ENCODE results near the gene SNCA.

The SNCA gene

GRCh38 chr4:89746377-89746776 lies 90.6 kb downstream of the SNCA start (continued):
- TF ChIP-seq ZNF398 (tag by site-specific recombination; IDR thresholded peaks at IDR 0.05): no peak
- no peak for TF ChIP-seq PATZ1 (tag by site-specific recombination; IDR thresholded peaks at IDR 0.05)
- TF ChIP-seq ZNF335 (tag by site-specific recombination; conservative IDR thresholded peaks at IDR 0.05): no peak
- no peak for TF ChIP-seq ATF2 (tag by site-specific recombination; IDR thresholded peaks at IDR 0.05; ENCODE audit: low read depth)
- no peak for TF ChIP-seq ZNF629 (tag by site-specific recombination; IDR thresholded peaks at IDR 0.05)
- no peak for TF ChIP-seq HOXD13 (CRISPR knock-in tag; IDR thresholded peaks at IDR 0.05; ENCODE audit: borderline replicate concordance)
- TF ChIP-seq ZNF660 (tag by site-specific recombination; IDR thresholded peaks at IDR 0.05): no peak

- Histone ChIP-seq H3K4me3 (ENCODE audit: low read depth, low read length) (no peak overlapping the region), H3K27ac (ENCODE audit: extremely low read depth, low read depth, low read length) (no peak overlapping the region), H3K36me3 (ENCODE audit: control insufficient read depth in 2 of 2, insufficient read depth in 1 of 2, low read length in 2 of 2) (no peaks in the 10 kb centered on the region), H3K9me3 (ENCODE audit: control insufficient read depth, insufficient read depth, low read depth, low read length) (no peaks in the 10 kb centered on the region), H3K4me1 (ENCODE audit: control insufficient read depth, insufficient read depth, low read length) (no peaks in the 10 kb centered on the region)
- ChIA-PET POLR2A (no interaction called here), CTCF (interaction anchor here (1.1 kb wide), 1 partner anchor 22 kb away, joined by 4 read pairs; no protein-coding TSS in a partner anchor)
- no peak for TF ChIP-seq ZFP37 (tag by site-specific recombination; IDR thresholded peaks at IDR 0.05)
- no peak for TF ChIP-seq ZNF624 (tag by site-specific recombination; IDR thresholded peaks at IDR 0.05)
- no peak for TF ChIP-seq ZNF350 (tag by site-specific recombination; IDR thresholded peaks at IDR 0.05)
- no peak for TF ChIP-seq ZNF140 (tag by site-specific recombination; IDR thresholded peaks at IDR 0.05)
- no peak for TF ChIP-seq MEIS1 (CRISPR knock-in tag; IDR thresholded peaks at IDR 0.05; ENCODE audit: borderline replicate concordance)
- no peak for TF ChIP-seq ZBTB20 (tag by site-specific recombination; IDR thresholded peaks at IDR 0.05)
Observed at GRCh38 chr4:89745708-89746107, 91.3 kb downstream of the SNCA start.

GRCh38 chr4:89744914-89745313 lies 92.0 kb downstream of the SNCA start:
- no peak overlapping the region for H3K4me3 ChIP-seq (ENCODE audit: low read depth, low read length)
- H3K27ac ChIP-seq (ENCODE audit: extremely low read depth, low read depth, low read length): no peak overlapping the region
- H3K36me3 ChIP-seq (ENCODE audit: control insufficient read depth in 2 of 2, insufficient read depth in 1 of 2, low read length in 2 of 2): no peaks in the 10 kb centered on the region
- H3K4me1 ChIP-seq (ENCODE audit: control insufficient read depth, insufficient read depth, low read length): no peaks in the 10 kb centered on the region
- ChIA-PET CTCF (no interaction called here), POLR2A (no interaction called here)
- H3K9me3 ChIP-seq (ENCODE audit: control insufficient read depth, insufficient read depth, low read depth, low read length): no peaks in the 10 kb centered on the region
- TF ChIP-seq ZNF23 (tag by site-specific recombination; IDR thresholded peaks at IDR 0.05; ENCODE audit: borderline replicate concordance): no peak
- TF ChIP-seq KLF1 (tag by site-specific recombination; IDR thresholded peaks at IDR 0.05): no peak
- TF ChIP-seq ZFP41 (tag by site-specific recombination; IDR thresholded peaks at IDR 0.05; ENCODE audit: borderline replicate concordance): no peak
- no peak for TF ChIP-seq PRDM1 (tag by site-specific recombination; IDR thresholded peaks at IDR 0.05)
- TF ChIP-seq ZNF48 (tag by site-specific recombination; IDR thresholded peaks at IDR 0.05): no peak
- TF ChIP-seq ZNF2 (tag by site-specific recombination; IDR thresholded peaks at IDR 0.05): no peak
- TF ChIP-seq ZBTB6 (tag by site-specific recombination; IDR thresholded peaks at IDR 0.05): no peak
- TF ChIP-seq SCRT1 (tag by site-specific recombination; IDR thresholded peaks at IDR 0.05; ENCODE audit: borderline replicate concordance): no peak
- TF ChIP-seq ZBTB10 (tag by site-specific recombination; IDR thresholded peaks at IDR 0.05): no peak
- TF ChIP-seq ZNF449 (tag by site-specific recombination; IDR thresholded peaks at IDR 0.05): no peak
- TF ChIP-seq ZFP37 (tag by site-specific recombination; IDR thresholded peaks at IDR 0.05): no peak

Data from HEK293 (cell line).